Activated CD4-positive, alpha-beta T cell treated with anti-CD3 and anti-CD28 coated beads, Interleukin-2, amount 50 U/mL, for 24 hours (primary cell): ENCODE measurements around the gene IGFBP6.

Experiments
- DNase-seq, 2 donors: peaks; one replicate each; pipeline ENCODE4 v3.0.0-alpha.2; 2020; ENCODE audit warnings: low read depth in 1 of 2, low spot score in 1 of 2

IGFBP6 gene

GRCh38 chr12:53059434-53060063 is 37.9 kb upstream of the IGFBP6 start:
- DNase-seq, result no peak

GRCh38 chr12:53060064-53060720 is 37.3 kb upstream of the IGFBP6 start:
- no peak for DNase-seq

GRCh38 chr12:53060721-53061276 is 36.7 kb upstream of the IGFBP6 start:
- no peak for DNase-seq

GRCh38 chr12:53061404-53062010 is 36.0 kb upstream of the IGFBP6 start:
- no peak for DNase-seq

GRCh38 chr12:53062011-53062961 is 35.2 kb upstream of the IGFBP6 start:
- no peak for DNase-seq

GRCh38 chr12:53062977-53063707 is 34.3 kb upstream of the IGFBP6 start:
- DNase-seq, result no peak

- no peak for DNase-seq
These were observed 33.5 kb upstream of the IGFBP6 start for GRCh38 chr12:53063708-53064612.

- DNase-seq, result no peak
These were observed 32.6 kb upstream of the IGFBP6 start for GRCh38 chr12:53064613-53065436.

GRCh38 chr12:53065470-53065869 is 32.0 kb upstream of the IGFBP6 start:
- no peak for DNase-seq

- DNase-seq, result peak; percentile 46 to 50
These were observed 31.2 kb upstream of the IGFBP6 start for GRCh38 chr12:53065975-53066931.

GRCh38 chr12:53067074-53067992 is 30.1 kb upstream of the IGFBP6 start:
- DNase-seq, result no peak

- no peak for DNase-seq
These were observed 29.3 kb upstream of the IGFBP6 start for GRCh38 chr12:53067993-53068770.

- no peak for DNase-seq
These were observed 28.5 kb upstream of the IGFBP6 start for GRCh38 chr12:53068811-53069585.

GRCh38 chr12:53069621-53070410 is 27.7 kb upstream of the IGFBP6 start:
- DNase-seq, result no peak
